H1 (cell line): ENCODE data around the gene CELA1. TPM values are rescaled to one million over a fixed set of nuclear protein-coding genes. Genes with fewer than 3 reads are reported as not detected.
A peak's percentile ranks its signal among the peaks of the same experiment; 100 is the strongest.

Experiments
- CTCF ChIA-PET: fragments of 300-600 bp; sonication (Branson Sonifier 250); formaldehyde crosslinking; loops from one replicate; lab custom pipeline; 2021; ENCODE audit not compliant: partially characterized antibody; lab: Charles Lee
- POLR2A ChIA-PET: fragments of 300-600 bp; sonication (Branson Sonifier 250); formaldehyde crosslinking; loops from one replicate; lab custom pipeline; 2021; ENCODE audit warnings: inconsistent platforms; ENCODE audit not compliant: partially characterized antibody; lab: Charles Lee
- DNase-seq, 2 experiments: peaks; one replicate each; pipeline versions ENCODE4 v3.0.0 to v3.0.0-alpha.2; 2010 to 2022; ENCODE audit warnings: low spot score in 2 of 2, low read depth in 1 of 2, mixed read lengths in 1 of 2
- FAIRE-seq: peaks from 2 replicates; lab custom pipeline; 2011; peaks lifted over from hg19 to GRCh38; lab: Jason Lieb, UNC
- H2AFZ ChIP-seq: 2 replicates; pipeline ENCODE4 v1.8.1; 2012; ENCODE audit warnings: low read length, inconsistent platforms
- H2AK5ac ChIP-seq: 2 replicates; pipeline ENCODE4 v1.6.1; 2013; ENCODE audit warnings: low read depth, low read length
- H2BK120ac ChIP-seq: replicated peaks from 2 replicates; pipeline ENCODE3; 2013; ENCODE audit warnings: low read depth, low read length, inconsistent platforms
- H2BK12ac ChIP-seq: 2 replicates; pipeline ENCODE4 v1.6.1; 2013; ENCODE audit warnings: low read depth, low read length
- H2BK15ac ChIP-seq: 2 replicates; pipeline ENCODE4 v1.6.1; 2013; ENCODE audit warnings: low read length
- H2BK20ac ChIP-seq: 2 replicates; pipeline ENCODE4 v1.6.1; 2013; ENCODE audit warnings: low read length
- H2BK5ac ChIP-seq: 2 replicates; pipeline ENCODE4 v1.6.1; 2013; ENCODE audit warnings: low read depth, low read length
- H3K14ac ChIP-seq: 2 replicates; pipeline ENCODE4 v1.6.1; 2013; ENCODE audit warnings: inconsistent platforms; ENCODE audit not compliant: insufficient read length
- H3K18ac ChIP-seq: 2 replicates; pipeline ENCODE4 v1.6.1; 2013; ENCODE audit warnings: low read length; ENCODE audit errors: extremely low read depth
- H3K23ac ChIP-seq: 2 replicates; pipeline ENCODE4 v1.6.1; 2013; ENCODE audit warnings: inconsistent platforms; ENCODE audit not compliant: insufficient read length
- H3K23me2 ChIP-seq: 2 replicates; pipeline ENCODE4 v1.6.1; 2013; ENCODE audit warnings: low read depth, low read length
- H3K27ac ChIP-seq: 2 replicates; pipeline ENCODE4 v1.6.1; 2011; ENCODE audit warnings: low read depth, low read length, inconsistent platforms
- H3K27me3 ChIP-seq, 4 experiments: replicated peaks in 1 of 4; 1 replicate in 1 of 4; 2 replicates in 3 of 4; pipeline versions ENCODE4 v1.6.1 to v1.8.1; 2011 to 2013; ENCODE audit warnings: low read length in 3 of 4, mild to moderate bottlenecking in 3 of 4, inconsistent platforms in 2 of 4, mixed read lengths in 2 of 4, moderate library complexity in 1 of 4; ENCODE audit not compliant: control insufficient read depth in 3 of 4, insufficient read depth in 3 of 4; ENCODE audit errors: extremely low read depth in 1 of 4
- H3K36me3 ChIP-seq, 4 experiments: 2 replicates each; pipeline versions ENCODE4 v1.6.1 to v1.8.1; 2011 to 2013; ENCODE audit warnings: mild to moderate bottlenecking in 4 of 4, low read length in 3 of 4, moderate library complexity in 2 of 4, control low read depth in 1 of 4, inconsistent platforms in 1 of 4; ENCODE audit not compliant: insufficient read depth in 4 of 4, control insufficient read depth in 2 of 4
- H3K4ac ChIP-seq: replicated peaks from 2 replicates; pipeline ENCODE3; 2013; ENCODE audit warnings: low read length, low read depth, mixed read lengths, inconsistent platforms; ENCODE audit not compliant: insufficient read length
- H3K4me1 ChIP-seq, 4 experiments: replicated peaks in 1 of 4; 1 replicate in 1 of 4; 2 replicates in 3 of 4; pipeline versions ENCODE4 v1.6.1 to v1.8.1; 2011 to 2013; ENCODE audit warnings: low read length in 3 of 4, inconsistent platforms in 2 of 4, mixed read lengths in 1 of 4; ENCODE audit not compliant: insufficient read depth in 4 of 4, control insufficient read depth in 3 of 4
- H3K4me2 ChIP-seq, 2 experiments: 2 replicates each; pipeline versions ENCODE4 v1.6.1 to v1.8.1; 2011 to 2013; ENCODE audit warnings: low read depth in 2 of 2, low read length in 2 of 2, control low read depth in 1 of 2, inconsistent platforms in 1 of 2, mild to moderate bottlenecking in 1 of 2; ENCODE audit not compliant: insufficient read depth in 1 of 2
- H3K4me3 ChIP-seq, 4 experiments: fragments of 200-600, 300-600 bp in 1 of 4; sonication (generic), shearing (Covaris generic), sonication (Bioruptor Twin) in 1 of 4; 2 replicates each; pipeline versions ENCODE4 v1.5.1 to v1.8.1; 2011 to 2016; ENCODE audit warnings: low read length in 4 of 4, low read depth in 3 of 4, control low read depth in 2 of 4, inconsistent platforms in 2 of 4, mild to moderate bottlenecking in 2 of 4, mixed read lengths in 1 of 4, moderate library complexity in 1 of 4; ENCODE audit not compliant: insufficient read depth in 2 of 4; ENCODE audit errors: extremely low read depth in 1 of 4
- H3K56ac ChIP-seq: replicated peaks from 2 replicates; pipeline ENCODE3; 2013; ENCODE audit warnings: low read depth, mild to moderate bottlenecking, mixed read lengths, low read length, inconsistent platforms; ENCODE audit not compliant: insufficient read length
- H3K79me1 ChIP-seq: 2 replicates; pipeline ENCODE4 v1.6.1; 2013; ENCODE audit warnings: low read depth, low read length, control low read depth
- H3K79me2 ChIP-seq, 2 experiments: 2 replicates each; pipeline versions ENCODE4 v1.6.1 to v1.8.1; 2012 to 2013; ENCODE audit warnings: low read length in 2 of 2, mild to moderate bottlenecking in 2 of 2, inconsistent platforms in 1 of 2; ENCODE audit not compliant: insufficient read depth in 2 of 2, control insufficient read depth in 1 of 2
- H3K9ac ChIP-seq, 4 experiments: replicated peaks in 1 of 4; 1 replicate in 1 of 4; 2 replicates in 3 of 4; pipeline versions ENCODE4 v1.6.1 to v1.8.1; 2011 to 2013; ENCODE audit warnings: low read depth in 3 of 4, low read length in 3 of 4, control low read depth in 2 of 4, mild to moderate bottlenecking in 2 of 4, moderate library complexity in 2 of 4, inconsistent platforms in 1 of 4; ENCODE audit errors: extremely low read depth in 1 of 4
- H3K9me3 ChIP-seq, 2 experiments: 2 replicates each; pipeline versions ENCODE4 v1.6.1 to v1.8.1; 2012 to 2013; ENCODE audit warnings: mild to moderate bottlenecking in 2 of 2, moderate library complexity in 2 of 2, control low read depth in 1 of 2, inconsistent platforms in 1 of 2, low read depth in 1 of 2, low read length in 1 of 2, mixed read lengths in 1 of 2; ENCODE audit not compliant: insufficient read depth in 2 of 2
- H4K20me1 ChIP-seq, 2 experiments: replicated peaks in 1 of 2; 2 replicates each; pipeline versions ENCODE3 to v1.8.1; 2011 to 2013; ENCODE audit warnings: inconsistent platforms in 2 of 2, low read length in 2 of 2, mild to moderate bottlenecking in 1 of 2; ENCODE audit not compliant: insufficient read depth in 2 of 2, control insufficient read depth in 1 of 2
- H4K5ac ChIP-seq: 2 replicates; pipeline ENCODE4 v1.6.1; 2013; ENCODE audit warnings: low read length, low read depth, mixed read lengths, inconsistent platforms; ENCODE audit not compliant: insufficient read length
- H4K8ac ChIP-seq: 2 replicates; pipeline ENCODE4 v1.8.0; 2013; ENCODE audit warnings: mild to moderate bottlenecking, moderate library complexity, low read length, inconsistent platforms; ENCODE audit not compliant: insufficient read depth; ENCODE audit errors: extremely low read depth
- H4K91ac ChIP-seq: replicated peaks from 2 replicates; pipeline ENCODE3; 2013; ENCODE audit warnings: low read length, mixed read lengths, inconsistent platforms; ENCODE audit not compliant: insufficient read length
- RAD21 ChIP-seq, 2 experiments: IDR thresholded peaks in 1 of 2; conservative IDR thresholded peaks in 1 of 2; 2 replicates each; pipeline ENCODE4 v1.6.1; 2011; ENCODE audit warnings: low read depth in 2 of 2, low read length in 2 of 2, improper control_type of control experiment in 1 of 2, inconsistent platforms in 1 of 2, mild to moderate bottlenecking in 1 of 2, moderate library complexity in 1 of 2
- SIX5 ChIP-seq: IDR thresholded peaks from 2 replicates; pipeline ENCODE4 v1.6.1; 2011; ENCODE audit warnings: mild to moderate bottlenecking, low read depth, low read length
- WGBS, 2 experiments: shearing (Covaris generic) in 1 of 2; methylation state at CpG; one replicate each; pipeline versions ENCODE4 v1.1.6 to v1.1.7; 2013 to 2015; ENCODE audit warnings: low lambda C conversion rate in 2 of 2, mixed read lengths in 2 of 2, inconsistent platforms in 1 of 2, low coverage in 1 of 2, missing lambda C conversion rate in 1 of 2; ENCODE audit not compliant: insufficient replicate concordance in 2 of 2, insufficient coverage in 1 of 2, insufficient read length in 1 of 2; ENCODE audit errors: extremely low coverage in 1 of 2, missing lambda C conversion rate in 1 of 2; 5-methylcytosine and 5-hydroxymethylcytosine counted together
- polyA plus RNA-seq, 7 experiments: library from polyadenylated mRNA; depleted of rRNA in 3 of 7; stranded (reverse) in 5 of 7; unstranded in 2 of 7; fragments of >200 nt in 5 of 7; fragments of 200-250 nt in 2 of 7; gene quantifications; 1 replicate in 5 of 7; 2 replicates in 1 of 7; 4 replicates in 1 of 7; pipeline versions ENCODE4 v1.2.1 to v1.2.3, GENCODE V29; 2011 to 2013; ENCODE audit warnings: missing spikeins in 2 of 7, mixed read lengths in 2 of 7
- total RNA-seq: library from RNA; stranded (reverse); fragmentation: NEBNext Ultra II Directional; extraction: Animal tissue kit (Norgen Biotek cat#: 25700); gene quantifications from 2 replicates; pipeline ENCODE4 v1.2.1, GENCODE V29; 2021

Gene CELA1
- total and polyA plus RNA-seq, 2 of the 8 experiments (the other 6 are each of a cell fraction or from before 2014, with no cell fraction given): 0.09 TPM; not detected in 1

DNA sequence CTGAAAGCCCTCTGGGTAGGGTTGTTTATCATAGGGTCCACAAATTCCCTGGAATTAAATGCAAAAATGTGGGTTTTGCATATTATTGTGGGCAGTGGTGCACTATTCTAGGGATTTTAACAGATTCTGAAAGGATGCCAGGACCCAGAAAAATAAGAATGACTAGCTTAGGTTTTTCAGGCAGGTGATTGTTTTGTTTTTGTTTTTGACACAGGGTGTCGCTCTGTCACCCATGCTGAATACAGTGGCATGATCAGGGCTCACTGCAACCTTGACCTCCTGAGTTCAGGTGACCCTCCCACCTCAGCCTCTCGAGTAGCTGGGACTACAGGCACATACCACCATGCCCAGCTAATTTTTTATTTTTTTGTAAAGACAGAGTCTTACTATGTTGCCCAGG is 25.5 kb upstream of the CELA1 start:
- no peak overlapping the region for H4K5ac ChIP-seq
- FAIRE-seq (no peak), DNase-seq (no peak)
- no peaks in the 10 kb centered on the region for H3K9me3 ChIP-seq
- H2AK5ac ChIP-seq: no peak overlapping the region
- no peak overlapping the region for H4K8ac ChIP-seq
- H3K4ac ChIP-seq: no peak overlapping the region
- WGBS, 2 experiments: 90% methylated on average over 2 of the region's 2 CpGs; no CpG with 5 or more reads in 1 of the 2 experiments
- no peak overlapping the region for H3K18ac ChIP-seq
- peaks cover 0 to 6% (median 3%) of the 10 kb centered on the region in 4 experiments; a peak in 2 of 7 replicates for H3K4me1 ChIP-seq
- no peak overlapping the region for H2BK15ac ChIP-seq
- H4K20me1 ChIP-seq: no peaks in the 10 kb centered on the region
- ChIA-PET POLR2A (interaction anchor here (0.8 to 1.8 kb wide), 9 partner anchors 10 to 22 kb away, joined by 3 to 9 read pairs (median 5); partner anchors contain the start of gene GALNT6), CTCF (interaction anchor here (0.6 to 2.2 kb wide), 11 partner anchors 9 to 651 kb away, joined by 3 to 6 read pairs (median 3); no protein-coding TSS in a partner anchor)
- no peak overlapping the region for H4K91ac ChIP-seq
- TF ChIP-seq RAD21 (IDR thresholded peaks at IDR 0.05 in 1 of 2, conservative IDR thresholded peaks at IDR 0.05 in 1 of 2; ENCODE audit: low read depth in 2 of 2, low read length in 2 of 2) (peak in 1 of 2 experiments; percentile 21; a peak in 1 of 4 replicates), SIX5 (no peak)
- H3K14ac ChIP-seq: no peak overlapping the region
- H2AFZ ChIP-seq: no peak overlapping the region
- H3K27me3 ChIP-seq: no peaks in the 10 kb centered on the region
- no peak overlapping the region for H3K56ac ChIP-seq
- H3K79me2 ChIP-seq: no peaks in the 10 kb centered on the region
- H3K27ac ChIP-seq: no peak overlapping the region
- H2BK20ac ChIP-seq: no peak overlapping the region
- no peak overlapping the region for H3K23ac ChIP-seq
- H2BK5ac ChIP-seq: no peak overlapping the region
- H2BK12ac ChIP-seq: no peak overlapping the region
- H2BK120ac ChIP-seq: no peak overlapping the region
- H3K79me1 ChIP-seq: no peaks in the 10 kb centered on the region
- H3K36me3 ChIP-seq: peaks cover 0 to 8% (median 1%) of the 10 kb centered on the region in 4 experiments; a peak in 5 of 8 replicates
- H3K4me3 ChIP-seq: no peak overlapping the region
- no peaks in the 10 kb centered on the region; the same call in 1 of the 2 replicates for H3K23me2 ChIP-seq
- H3K9ac ChIP-seq: no peak overlapping the region; a peak in 1 of 7 replicates
- no peak overlapping the region for H3K4me2 ChIP-seq
